ENCODE measurements around the gene SESTD1. TPM values are rescaled to one million over a fixed set of nuclear protein-coding genes. Genes with fewer than 3 reads are reported as not detected.

Gene SESTD1
- total and polyA plus RNA-seq, 2 donors from 2014 or later, result 9.8 to 93.5 TPM

- Histone ChIP-seq H3K4me1 (ENCODE audit: control insufficient read depth in 2 of 3, insufficient read depth in 2 of 3, low read depth in 1 of 3, low read length in 3 of 3) (peaks cover 0 to 11% (median 2%) of the 10 kb centered on the region in 3 donors), H3K36me3 (ENCODE audit: control insufficient read depth in 2 of 3, insufficient read depth in 3 of 3, low read length in 3 of 3) (no peaks in the 10 kb centered on the region), H3K27ac (ENCODE audit: low read depth in 2 of 2, low read length in 2 of 2) (peak overlapping the region in 1 of 2 donors; percentile 51), H3K27me3 (ENCODE audit: control insufficient read depth, insufficient read depth, low read length) (no peaks in the 10 kb centered on the region), H3K9ac (ENCODE audit: low read length in 3 of 3) (no peak overlapping the region), H3K9me3 (ENCODE audit: control insufficient read depth in 2 of 3, insufficient read depth in 1 of 3, low read length in 3 of 3) (no peaks in the 10 kb centered on the region), H3K4me3 (ENCODE audit: low read length in 3 of 3) (peak overlapping the region in 1 of 3 donors; percentile 23)
- no peak for TF ChIP-seq CTCF (IDR thresholded peaks at IDR 0.05; ENCODE audit: borderline replicate concordance, extremely low read depth, insufficient read depth)
- FAIRE-seq (peak; percentile 93), DNase-seq (peak in 1 of 5 donors; percentile 20)
- intact Hi-C loops (cut with DNase I), result no loop called here
Measured at GRCh38 chr2:179261151-179261825, 3.3 kb downstream of the SESTD1 start.

GRCh38 chr2:179260224-179260623, 4.4 kb downstream of the SESTD1 start:
- peaks cover 0 to 14% (median 2%) of the 10 kb centered on the region in 3 donors for H3K4me1 ChIP-seq (ENCODE audit: control insufficient read depth in 2 of 3, insufficient read depth in 2 of 3, low read depth in 1 of 3, low read length in 3 of 3)
- intact Hi-C loops (cut with DNase I), result no loop called here
- H3K9me3 ChIP-seq (ENCODE audit: control insufficient read depth in 2 of 3, insufficient read depth in 1 of 3, low read length in 3 of 3), result peaks cover 0 to 7% (median 0%) of the 10 kb centered on the region in 3 donors
- no peaks in the 10 kb centered on the region for H3K36me3 ChIP-seq (ENCODE audit: control insufficient read depth in 2 of 3, insufficient read depth in 3 of 3, low read length in 3 of 3)
- no peaks in the 10 kb centered on the region for H3K27me3 ChIP-seq (ENCODE audit: control insufficient read depth, insufficient read depth, low read length)
- TF ChIP-seq CTCF (IDR thresholded peaks at IDR 0.05; ENCODE audit: borderline replicate concordance, extremely low read depth, insufficient read depth), result no peak
- DNase-seq (no peak), FAIRE-seq (no peak)
- no peak overlapping the region for H3K27ac ChIP-seq (ENCODE audit: low read depth in 2 of 2, low read length in 2 of 2)
- no peak overlapping the region for H3K4me3 ChIP-seq (ENCODE audit: low read length in 3 of 3)
- no peak overlapping the region for H3K9ac ChIP-seq (ENCODE audit: low read length in 3 of 3)

- DNase-seq (no peak), FAIRE-seq (no peak)
- Histone ChIP-seq H3K27ac (ENCODE audit: low read depth in 2 of 2, low read length in 2 of 2) (no peak overlapping the region), H3K9me3 (ENCODE audit: control insufficient read depth in 2 of 3, insufficient read depth in 1 of 3, low read length in 3 of 3) (peaks cover 0 to 7% (median 0%) of the 10 kb centered on the region in 3 donors), H3K4me3 (ENCODE audit: low read length in 3 of 3) (peak overlapping the region in 1 of 3 donors; percentile 42), H3K9ac (ENCODE audit: low read length in 3 of 3) (no peak overlapping the region), H3K4me1 (ENCODE audit: control insufficient read depth in 2 of 3, insufficient read depth in 2 of 3, low read depth in 1 of 3, low read length in 3 of 3) (peaks cover 0 to 24% (median 0%) of the 10 kb centered on the region in 3 donors), H3K36me3 (ENCODE audit: control insufficient read depth in 2 of 3, insufficient read depth in 3 of 3, low read length in 3 of 3) (no peaks in the 10 kb centered on the region), H3K27me3 (ENCODE audit: control insufficient read depth, insufficient read depth, low read length) (no peaks in the 10 kb centered on the region)
- intact Hi-C loops (cut with DNase I), result no loop called here
- TF ChIP-seq CTCF (IDR thresholded peaks at IDR 0.05; ENCODE audit: borderline replicate concordance, extremely low read depth, insufficient read depth), result no peak
Measured at GRCh38 chr2:179255129-179255528, 9.5 kb downstream of the SESTD1 start.
